Endothelial cell of umbilical vein (primary cell): ENCODE data around the gene MED19.

Experiments
- EZH2 ChIP-seq: IDR thresholded peaks from 2 replicates; pipeline ENCODE4 v1.6.1; 2012; ENCODE audit warnings: borderline replicate concordance, low read depth, mild to moderate bottlenecking, moderate library complexity, low read length, inconsistent platforms; ENCODE audit not compliant: severe bottlenecking
- GATA2 ChIP-seq: IDR thresholded peaks from 2 replicates; pipeline ENCODE4 v1.7.0; 2011; ENCODE audit warnings: low read depth, mild to moderate bottlenecking, moderate library complexity, mixed read lengths, low read length; ENCODE audit not compliant: insufficient read length, insufficient read depth
- JUN ChIP-seq: IDR thresholded peaks from 2 replicates; pipeline ENCODE4 v1.6.1; 2011; ENCODE audit warnings: borderline replicate concordance, low read depth; ENCODE audit not compliant: insufficient read length, insufficient read depth
- MYC ChIP-seq: IDR thresholded peaks from one replicate; pipeline ENCODE4 v1.6.1; 2011; ENCODE audit warnings: mild to moderate bottlenecking, low read depth, low read length
- POLR2A ChIP-seq: IDR thresholded peaks from 2 replicates; pipeline ENCODE4 v1.6.1; 2012; ENCODE audit warnings: low read depth, mild to moderate bottlenecking, control low read depth, low read length
- POLR2AphosphoS5 ChIP-seq: IDR thresholded peaks from 2 replicates; pipeline ENCODE4 v1.6.1; 2012; ENCODE audit warnings: low read depth, mild to moderate bottlenecking, control low read depth, low read length, moderate library complexity; ENCODE audit not compliant: insufficient read depth
- TF ChIP-seq, protein P1 (sequence below), 2 donors: IDR thresholded peaks; 1 replicate in 1 of 2; 2 replicates in 1 of 2; pipeline ENCODE4 v1.5.1; 2011; ENCODE audit warnings: low read length in 2 of 2, mild to moderate bottlenecking in 2 of 2, moderate library complexity in 2 of 2, control low read depth in 1 of 2, inconsistent platforms in 1 of 2, low read depth in 1 of 2; ENCODE audit not compliant: insufficient read depth in 1 of 2; ENCODE audit errors: extremely low read depth in 1 of 2
- TF ChIP-seq, protein P2 (sequence below): IDR thresholded peaks from 2 replicates; pipeline ENCODE4 v1.6.1; 2011; ENCODE audit not compliant: insufficient read depth, insufficient read length

DNA sequence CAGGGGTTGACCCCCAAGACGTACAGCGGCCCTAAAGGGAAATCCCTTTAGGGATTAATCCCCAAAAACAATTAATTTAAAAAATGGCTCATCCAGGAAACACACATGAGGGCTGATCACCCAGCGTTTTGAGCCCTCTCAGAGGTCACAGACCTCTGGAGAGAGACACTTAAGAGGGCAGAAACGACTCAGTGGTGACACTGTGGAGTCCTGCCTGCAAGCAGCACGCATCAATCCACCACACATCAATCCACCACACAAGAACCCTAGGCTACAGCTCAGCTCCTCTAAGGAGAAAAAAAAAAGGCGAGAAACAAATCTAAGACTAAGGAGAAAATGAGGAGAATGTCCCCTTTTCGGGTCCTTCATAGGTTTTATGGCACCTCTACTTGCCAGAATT, 16.8 kb upstream of the MED19 start:
- TF ChIP-seq MYC: no peak
- TF ChIP-seq, protein P1, sequence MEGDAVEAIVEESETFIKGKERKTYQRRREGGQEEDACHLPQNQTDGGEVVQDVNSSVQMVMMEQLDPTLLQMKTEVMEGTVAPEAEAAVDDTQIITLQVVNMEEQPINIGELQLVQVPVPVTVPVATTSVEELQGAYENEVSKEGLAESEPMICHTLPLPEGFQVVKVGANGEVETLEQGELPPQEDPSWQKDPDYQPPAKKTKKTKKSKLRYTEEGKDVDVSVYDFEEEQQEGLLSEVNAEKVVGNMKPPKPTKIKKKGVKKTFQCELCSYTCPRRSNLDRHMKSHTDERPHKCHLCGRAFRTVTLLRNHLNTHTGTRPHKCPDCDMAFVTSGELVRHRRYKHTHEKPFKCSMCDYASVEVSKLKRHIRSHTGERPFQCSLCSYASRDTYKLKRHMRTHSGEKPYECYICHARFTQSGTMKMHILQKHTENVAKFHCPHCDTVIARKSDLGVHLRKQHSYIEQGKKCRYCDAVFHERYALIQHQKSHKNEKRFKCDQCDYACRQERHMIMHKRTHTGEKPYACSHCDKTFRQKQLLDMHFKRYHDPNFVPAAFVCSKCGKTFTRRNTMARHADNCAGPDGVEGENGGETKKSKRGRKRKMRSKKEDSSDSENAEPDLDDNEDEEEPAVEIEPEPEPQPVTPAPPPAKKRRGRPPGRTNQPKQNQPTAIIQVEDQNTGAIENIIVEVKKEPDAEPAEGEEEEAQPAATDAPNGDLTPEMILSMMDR (IDR thresholded peaks at IDR 0.05; ENCODE audit: extremely low read depth in 1 of 2, insufficient read depth in 1 of 2, low read depth in 1 of 2, low read length in 2 of 2): no peak
- TF ChIP-seq POLR2A: no peak
- TF ChIP-seq, protein P2, sequence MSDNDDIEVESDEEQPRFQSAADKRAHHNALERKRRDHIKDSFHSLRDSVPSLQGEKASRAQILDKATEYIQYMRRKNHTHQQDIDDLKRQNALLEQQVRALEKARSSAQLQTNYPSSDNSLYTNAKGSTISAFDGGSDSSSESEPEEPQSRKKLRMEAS: no peak
- TF ChIP-seq EZH2: no peak
- no peak for TF ChIP-seq POLR2AphosphoS5
- no peak for TF ChIP-seq JUN
- TF ChIP-seq GATA2: no peak
